A549 (cell line): ENCODE results near the gene ORM1. TPM values are rescaled to one million over a fixed set of nuclear protein-coding genes. Genes with fewer than 3 reads are reported as not detected.

Experiments
- ATAC-seq, 2 experiments: fragments of 200-7000 bp in 1 of 2; fragments of >200 bp in 1 of 2; cut with Nextera tagmentation in 1 of 2; cut with Tn5 transposase in 1 of 2; 3 replicates each; pipeline versions ENCODE4 v1.8.0 to v1.9.1; 2018 to 2020; ENCODE audit warnings: mild to moderate bottlenecking in 1 of 2, moderate library complexity in 1 of 2
- CTCF ChIA-PET: fragments of 300-600 bp; sonication (Branson Sonifier 250); formaldehyde crosslinking; extraction: SDS; loops from one replicate; lab custom pipeline; 2021; ENCODE audit warnings: antibody characterized with exemption, inconsistent platforms; lab: Yijun Ruan, JAX
- POLR2A ChIA-PET: fragments of 350-600 bp; formaldehyde crosslinking; extraction: SDS; loops from one replicate; lab custom pipeline; 2021; ENCODE audit warnings: antibody characterized with exemption, inconsistent platforms; lab: Yijun Ruan, JAX
- DNase-seq, 2 experiments: peaks; one replicate each; pipeline versions ENCODE4 v3.0.0 to v3.0.0-alpha.2; 2011 to 2016; ENCODE audit warnings: low read depth in 1 of 2, low spot score in 1 of 2
- FAIRE-seq: peaks from 2 replicates; lab custom pipeline; 2011; peaks lifted over from hg19 to GRCh38; lab: Jason Lieb, UNC
- H3K27ac ChIP-seq, 2 experiments: fragments of >200 bp; sonication (Bioruptor Twin); formaldehyde crosslinking; 3 replicates each; pipeline ENCODE4 v1.5.1; 2016 to 2017
- H3K4me1 ChIP-seq: fragments of >200 bp; sonication (Bioruptor Twin); formaldehyde crosslinking; 3 replicates; pipeline ENCODE4 v1.6.1; 2016
- H3K4me2 ChIP-seq: fragments of >200 bp; sonication (Bioruptor Twin); formaldehyde crosslinking; 3 replicates; pipeline ENCODE4 v1.6.1; 2016
- H3K4me3 ChIP-seq: fragments of >200 bp; sonication (Bioruptor Twin); formaldehyde crosslinking; 3 replicates; pipeline ENCODE4 v1.5.1; 2016
- H3K9me3 ChIP-seq: fragments of >200 bp; sonication (Bioruptor Twin); formaldehyde crosslinking; 3 replicates; pipeline ENCODE4 v1.6.1; 2016
- CBX2 ChIP-seq: fragments of 200-600 bp; sonication (generic); IDR thresholded peaks from 2 replicates; pipeline ENCODE4 v1.6.1; 2016; ENCODE audit warnings: low read depth, mild to moderate bottlenecking, borderline replicate concordance
- EP300 ChIP-seq, 2 experiments: fragments of >200 bp; sonication (Bioruptor Twin); formaldehyde crosslinking; IDR thresholded peaks; 2 replicates in 1 of 2; 3 replicates in 1 of 2; pipeline ENCODE4 v1.6.1; 2016 to 2017
- ESRRA ChIP-seq: fragments of 150-350 bp; IDR thresholded peaks from 2 replicates; pipeline ENCODE4 v1.6.1; 2014; ENCODE audit warnings: mild to moderate bottlenecking, low read length, borderline replicate concordance
- FOSL2 ChIP-seq, 2 experiments: fragments of 450-650 bp in 1 of 2; fragments of >200 bp in 1 of 2; sonication (Bioruptor Twin) in 1 of 2; formaldehyde crosslinking; IDR thresholded peaks; 2 replicates each; pipeline versions ENCODE4 v1.5.0 to v1.6.1; 2016 to 2020; ENCODE audit warnings: mild to moderate bottlenecking in 1 of 2, moderate library complexity in 1 of 2
- FOXS1 ChIP-seq: fragments of 250-450 bp; sonication (Bioruptor Pico); IDR thresholded peaks from 2 replicates; pipeline ENCODE4 v1.5.0; 2020; ENCODE audit warnings: mild to moderate bottlenecking, moderate library complexity
- GATA3 ChIP-seq: IDR thresholded peaks from 2 replicates; pipeline ENCODE4 v1.6.1; 2012; ENCODE audit warnings: borderline replicate concordance
- HEYL ChIP-seq: fragments of 250-450 bp; sonication (Bioruptor Pico); IDR thresholded peaks from 2 replicates; pipeline ENCODE4 v1.8.0; 2021; ENCODE audit warnings: mild to moderate bottlenecking, moderate library complexity
- HOXB13 ChIP-seq: fragments of 250-450 bp; sonication (Bioruptor Pico); IDR thresholded peaks from 2 replicates; pipeline ENCODE4 v1.5.0; 2020; ENCODE audit warnings: low read depth, mild to moderate bottlenecking, moderate library complexity
- HOXB5 ChIP-seq: fragments of 250-450 bp; sonication (Bioruptor Pico); IDR thresholded peaks from 2 replicates; pipeline ENCODE4 v1.5.0; 2020; ENCODE audit warnings: mild to moderate bottlenecking, moderate library complexity
- JUN ChIP-seq, 2 experiments: fragments of >200 bp; sonication (Bioruptor Twin); formaldehyde crosslinking; IDR thresholded peaks; 2 replicates in 1 of 2; 3 replicates in 1 of 2; pipeline ENCODE4 v1.6.1; 2016 to 2017
- JUNB ChIP-seq: fragments of >200 bp; sonication (Bioruptor Twin); formaldehyde crosslinking; IDR thresholded peaks from 2 replicates; pipeline ENCODE4 v1.6.1; 2016
- MAZ ChIP-seq: fragments of 150-350 bp; IDR thresholded peaks from 2 replicates; pipeline ENCODE4 v1.6.1; 2014; ENCODE audit warnings: antibody characterized with exemption, low read depth, low read length, borderline replicate concordance
- MYC ChIP-seq: IDR thresholded peaks from 2 replicates; pipeline ENCODE4 v1.6.1; 2012; ENCODE audit warnings: mild to moderate bottlenecking, inconsistent platforms, low read length, improper control_type of control experiment, borderline replicate concordance
- PHF8 ChIP-seq: fragments of 200-600 bp; sonication (generic); IDR thresholded peaks from 2 replicates; pipeline ENCODE4 v1.6.1; 2016; ENCODE audit warnings: low read depth, mild to moderate bottlenecking, antibody characterized with exemption, moderate library complexity, borderline replicate concordance
- RCOR1 ChIP-seq: fragments of 150-350 bp; IDR thresholded peaks from 2 replicates; pipeline ENCODE4 v1.6.1; 2014; ENCODE audit warnings: antibody characterized with exemption, low read length, low read depth
- RNF2 ChIP-seq: fragments of 200-600 bp; sonication (generic); IDR thresholded peaks from 2 replicates; pipeline ENCODE4 v1.6.1; 2016; ENCODE audit warnings: low read depth, mild to moderate bottlenecking, antibody characterized with exemption, moderate library complexity, borderline replicate concordance
- SMC3 ChIP-seq: fragments of >200 bp; sonication (Bioruptor Twin); formaldehyde crosslinking; IDR thresholded peaks from 3 replicates; pipeline ENCODE4 v1.6.1; 2018; ENCODE audit warnings: inconsistent platforms
- TFCP2L1 ChIP-seq: fragments of 250-450 bp; sonication (Bioruptor Pico); IDR thresholded peaks from 2 replicates; pipeline ENCODE4 v1.5.0; 2021; ENCODE audit warnings: mild to moderate bottlenecking
- TP53 ChIP-seq: fragments of 250-450 bp; sonication (Bioruptor Pico); IDR thresholded peaks from 2 replicates; pipeline ENCODE4 v1.5.0; 2021; ENCODE audit warnings: mild to moderate bottlenecking, moderate library complexity
- ZC3H11A ChIP-seq: fragments of 450-650 bp; IDR thresholded peaks from 2 replicates; pipeline ENCODE4 v1.6.1; 2014; ENCODE audit warnings: antibody characterized with exemption, mild to moderate bottlenecking
- ZFP36 ChIP-seq: fragments of 450-650 bp; IDR thresholded peaks from 2 replicates; pipeline ENCODE4 v1.6.1; 2014; ENCODE audit warnings: borderline replicate concordance; ENCODE audit not compliant: partially characterized antibody
- ZNF302 ChIP-seq: fragments of 250-450 bp; sonication (Bioruptor Pico); IDR thresholded peaks from 2 replicates; pipeline ENCODE4 v1.9.0; 2021; ENCODE audit warnings: inconsistent platforms, mild to moderate bottlenecking, moderate library complexity
- WGBS: methylation state at CpG from one replicate; pipeline ENCODE4 v1.1.6; 2017; ENCODE audit errors: missing lambda C conversion rate; 5-methylcytosine and 5-hydroxymethylcytosine counted together
- polyA plus RNA-seq, 4 experiments: library from polyadenylated mRNA; depleted of rRNA in 3 of 4; stranded (reverse); fragments of >200 nt; fragmentation: RNase III in 1 of 4; extraction: RNeasy Plus Mini Kit Qiagen cat#74134 plus additional on column Dnase treatment in 1 of 4; gene quantifications; 2 replicates in 3 of 4; 3 replicates in 1 of 4; pipeline ENCODE4 v1.2.3, GENCODE V29; 2011 to 2017
- TF ChIP-seq, protein P1 (sequence below): fragments of >200 bp; sonication (Bioruptor Twin); formaldehyde crosslinking; IDR thresholded peaks from 3 replicates; pipeline ENCODE4 v1.6.1; 2016
- TF ChIP-seq, protein P2 (sequence below): IDR thresholded peaks from 2 replicates; pipeline ENCODE4 v1.6.1; 2012
- TF ChIP-seq, protein P3 (sequence below): fragments of 250-450 bp; sonication (Bioruptor Pico); IDR thresholded peaks from 2 replicates; pipeline ENCODE4 v1.5.0; 2020; ENCODE audit warnings: low read depth, mild to moderate bottlenecking, moderate library complexity

Gene ORM1
- polyA plus RNA-seq, 2 of the 4 experiments (the other 2 are of a cell fraction): 0.12 to 0.19 TPM

DNA sequence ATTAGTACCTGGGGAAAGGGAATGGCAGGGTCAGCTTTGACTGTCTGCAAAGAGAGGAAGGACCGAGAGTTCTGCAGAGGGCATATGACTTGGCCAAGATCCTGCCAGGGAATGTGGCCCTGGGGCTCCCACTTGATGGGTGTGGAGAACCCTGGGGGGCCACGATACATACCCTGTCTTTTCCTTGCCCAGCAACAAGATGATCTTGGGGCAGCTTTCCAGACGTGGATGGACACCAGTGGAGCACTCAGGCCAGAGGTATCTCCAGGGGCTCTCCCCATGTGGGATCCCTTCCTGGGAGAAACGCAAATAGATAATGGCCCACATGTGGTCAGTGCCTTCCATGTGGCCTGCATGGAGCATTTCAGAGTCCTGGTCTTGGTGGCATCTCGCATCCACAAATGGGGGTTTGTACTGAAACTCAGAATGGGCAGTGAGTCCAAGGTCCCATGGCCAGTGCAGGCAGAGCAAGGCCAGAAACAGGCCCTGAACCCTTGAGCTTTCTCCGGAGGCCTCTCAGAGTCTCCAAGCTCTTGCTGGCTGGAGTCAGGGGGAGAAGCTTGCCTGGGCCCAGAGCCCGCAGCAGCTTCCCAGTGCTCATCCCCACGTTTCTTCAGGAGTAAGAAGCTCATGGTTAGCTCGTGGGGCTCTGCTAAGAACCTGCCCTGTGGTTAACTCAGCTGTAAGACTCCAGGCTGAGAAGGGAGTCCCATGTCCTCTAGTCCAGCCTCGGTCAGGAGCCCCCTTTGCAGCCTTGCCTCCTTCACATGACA, 18.3 kb upstream of the ORM1 start:
- DNase-seq (no peak), FAIRE-seq (no peak), ATAC-seq (no peak)
- H3K27ac ChIP-seq: no peak overlapping the region
- CTCF ChIA-PET: interaction anchor here (0.7 to 1.5 kb wide), 10 partner anchors 9 to 567 kb away, joined by 3 to 5 read pairs (median 3); no protein-coding TSS in a partner anchor
- H3K9me3 ChIP-seq: no peaks in the 10 kb centered on the region
- H3K4me2 ChIP-seq: no peak overlapping the region
- H3K4me3 ChIP-seq: no peak overlapping the region
- no peaks in the 10 kb centered on the region for H3K4me1 ChIP-seq
- POLR2A ChIA-PET: no interaction called here
- TF ChIP-seq MAZ (no peak), HOXB5 (no peak), PHF8 (no peak), RCOR1 (no peak), FOXS1 (CRISPR knock-in tag) (no peak), GATA3 (no peak), ESRRA (no peak)
- TF ChIP-seq, protein P1, sequence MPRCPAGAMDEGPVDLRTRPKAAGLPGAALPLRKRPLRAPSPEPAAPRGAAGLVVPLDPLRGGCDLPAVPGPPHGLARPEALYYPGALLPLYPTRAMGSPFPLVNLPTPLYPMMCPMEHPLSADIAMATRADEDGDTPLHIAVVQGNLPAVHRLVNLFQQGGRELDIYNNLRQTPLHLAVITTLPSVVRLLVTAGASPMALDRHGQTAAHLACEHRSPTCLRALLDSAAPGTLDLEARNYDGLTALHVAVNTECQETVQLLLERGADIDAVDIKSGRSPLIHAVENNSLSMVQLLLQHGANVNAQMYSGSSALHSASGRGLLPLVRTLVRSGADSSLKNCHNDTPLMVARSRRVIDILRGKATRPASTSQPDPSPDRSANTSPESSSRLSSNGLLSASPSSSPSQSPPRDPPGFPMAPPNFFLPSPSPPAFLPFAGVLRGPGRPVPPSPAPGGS: no peak
- 90% methylated on average over 10 of the region's 10 CpGs for WGBS

DNA sequence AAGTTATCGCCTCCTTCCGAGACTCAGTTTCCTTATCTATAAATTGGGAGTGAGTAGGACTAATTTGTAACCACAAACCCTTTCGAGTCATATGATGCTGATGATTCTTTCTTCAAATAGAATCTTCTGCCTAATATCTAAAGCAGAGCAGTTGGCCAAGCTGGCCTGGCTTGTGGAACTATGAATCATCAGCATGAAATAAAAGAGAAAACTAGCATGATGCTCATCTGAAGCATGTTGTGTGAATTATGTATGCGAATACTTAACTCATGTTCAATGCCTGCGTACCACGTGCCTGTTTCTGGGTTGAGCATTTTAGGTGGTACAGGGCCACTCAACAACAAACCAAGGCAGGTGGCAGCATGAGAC, 15.0 kb upstream of the ORM1 start:
- FAIRE-seq: no peak
- no peak for TF ChIP-seq FOSL2 (IDR thresholded peaks at IDR 0.05)
- TF ChIP-seq FOSL2 (CRISPR knock-in tag; IDR thresholded peaks at IDR 0.05): no peak
- no peak for TF ChIP-seq HOXB13
- TF ChIP-seq JUNB: no peak
- TF ChIP-seq HEYL (CRISPR knock-in tag): no peak
- POLR2A ChIA-PET: no interaction called here
- no peaks in the 10 kb centered on the region for H3K9me3 ChIP-seq
- ATAC-seq: no peak
- H3K4me3 ChIP-seq: no peak overlapping the region
- no peak overlapping the region for H3K27ac ChIP-seq
- H3K4me1 ChIP-seq: no peaks in the 10 kb centered on the region
- no peak for DNase-seq
- CTCF ChIA-PET: interaction anchor here (0.6 to 0.9 kb wide), 3 partner anchors 212 to 262 kb away, joined by 3 read pairs; no protein-coding TSS in a partner anchor
- 90% methylated on average over 6 of the region's 6 CpGs for WGBS
- H3K4me2 ChIP-seq: no peak overlapping the region

DNA sequence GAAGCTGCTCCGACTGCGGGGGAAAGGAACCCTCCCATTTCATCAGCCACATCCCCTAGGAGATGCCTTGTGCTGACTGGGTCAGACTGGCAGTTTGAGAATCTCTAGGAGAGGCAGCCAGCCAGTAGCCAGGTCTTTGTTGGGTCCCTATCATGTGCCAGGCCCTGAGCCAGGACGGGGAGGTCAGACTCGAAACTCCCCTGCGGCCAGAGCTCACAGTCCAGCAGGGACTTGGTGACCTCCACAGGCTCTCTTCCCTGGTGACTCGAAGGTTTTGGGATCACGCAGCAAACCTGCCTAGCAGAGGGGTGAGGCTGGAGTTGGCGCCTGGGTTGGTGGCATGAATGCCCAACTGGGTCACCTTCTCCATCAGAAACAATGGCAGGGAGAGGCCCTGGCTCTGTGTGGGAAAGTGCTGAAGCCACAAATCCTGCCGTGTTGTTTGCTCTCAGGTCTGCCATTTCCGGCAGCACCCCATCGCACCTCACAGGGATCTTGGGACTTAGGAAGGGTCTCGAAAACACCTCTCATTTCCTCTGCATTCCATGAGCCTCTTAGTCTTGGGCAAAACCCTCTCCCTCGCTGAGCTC, 14.4 kb upstream of the ORM1 start:
- H3K27ac ChIP-seq: no peak overlapping the region

More for the DNA sequence above, 14.4 kb upstream of the ORM1 start:
- no peak for FAIRE-seq
- no peak for TF ChIP-seq EP300 (IDR thresholded peaks at IDR 0.05)
- TF ChIP-seq, protein P2, sequence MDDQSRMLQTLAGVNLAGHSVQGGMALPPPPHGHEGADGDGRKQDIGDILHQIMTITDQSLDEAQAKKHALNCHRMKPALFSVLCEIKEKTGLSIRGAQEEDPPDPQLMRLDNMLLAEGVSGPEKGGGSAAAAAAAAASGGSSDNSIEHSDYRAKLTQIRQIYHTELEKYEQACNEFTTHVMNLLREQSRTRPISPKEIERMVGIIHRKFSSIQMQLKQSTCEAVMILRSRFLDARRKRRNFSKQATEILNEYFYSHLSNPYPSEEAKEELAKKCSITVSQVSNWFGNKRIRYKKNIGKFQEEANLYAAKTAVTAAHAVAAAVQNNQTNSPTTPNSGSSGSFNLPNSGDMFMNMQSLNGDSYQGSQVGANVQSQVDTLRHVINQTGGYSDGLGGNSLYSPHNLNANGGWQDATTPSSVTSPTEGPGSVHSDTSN: no peak
- no peak for TF ChIP-seq CBX2
- no peak for TF ChIP-seq ZFP36
- TF ChIP-seq RNF2: no peak
- TF ChIP-seq SMC3: no peak
- TF ChIP-seq JUN (IDR thresholded peaks at IDR 0.05): no peak
- no peak for TF ChIP-seq MYC
- TF ChIP-seq TFCP2L1 (CRISPR knock-in tag): no peak
- TF ChIP-seq TP53 (CRISPR knock-in tag): no peak
- TF ChIP-seq ZC3H11A: no peak
- TF ChIP-seq, protein P3, sequence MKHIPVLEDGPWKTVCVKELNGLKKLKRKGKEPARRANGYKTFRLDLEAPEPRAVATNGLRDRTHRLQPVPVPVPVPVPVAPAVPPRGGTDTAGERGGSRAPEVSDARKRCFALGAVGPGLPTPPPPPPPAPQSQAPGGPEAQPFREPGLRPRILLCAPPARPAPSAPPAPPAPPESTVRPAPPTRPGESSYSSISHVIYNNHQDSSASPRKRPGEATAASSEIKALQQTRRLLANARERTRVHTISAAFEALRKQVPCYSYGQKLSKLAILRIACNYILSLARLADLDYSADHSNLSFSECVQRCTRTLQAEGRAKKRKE (CRISPR knock-in tag): no peak
- TF ChIP-seq RCOR1: no peak
- TF ChIP-seq ZNF302 (CRISPR knock-in tag): no peak
- TF ChIP-seq, all 56 proteins: peak for 0
- ChIA-PET CTCF (interaction anchor here (0.6 to 0.9 kb wide), 3 partner anchors 212 to 262 kb away, joined by 3 read pairs; no protein-coding TSS in a partner anchor), POLR2A (no interaction called here)
- H3K9me3 ChIP-seq: no peaks in the 10 kb centered on the region
- no peak for ATAC-seq
- H3K4me1 ChIP-seq: no peaks in the 10 kb centered on the region
- H3K4me3 ChIP-seq: no peak overlapping the region
- no peak for DNase-seq
- no peak overlapping the region for H3K4me2 ChIP-seq
- 94% methylated on average over 10 of the region's 13 CpGs for WGBS
